Measurements from ENCODE around the gene PDCD6IP. TPM values are rescaled to one million over a fixed set of nuclear protein-coding genes. Genes with fewer than 3 reads are reported as not detected.
A peak's percentile ranks its signal among the peaks of the same experiment; 100 is the strongest.
"Not testable (repeated sequence)": the region's sequence is repeated elsewhere in the genome, so short reads cannot be mapped to it uniquely, and the experiment has no call there.

The PDCD6IP gene, protein sequence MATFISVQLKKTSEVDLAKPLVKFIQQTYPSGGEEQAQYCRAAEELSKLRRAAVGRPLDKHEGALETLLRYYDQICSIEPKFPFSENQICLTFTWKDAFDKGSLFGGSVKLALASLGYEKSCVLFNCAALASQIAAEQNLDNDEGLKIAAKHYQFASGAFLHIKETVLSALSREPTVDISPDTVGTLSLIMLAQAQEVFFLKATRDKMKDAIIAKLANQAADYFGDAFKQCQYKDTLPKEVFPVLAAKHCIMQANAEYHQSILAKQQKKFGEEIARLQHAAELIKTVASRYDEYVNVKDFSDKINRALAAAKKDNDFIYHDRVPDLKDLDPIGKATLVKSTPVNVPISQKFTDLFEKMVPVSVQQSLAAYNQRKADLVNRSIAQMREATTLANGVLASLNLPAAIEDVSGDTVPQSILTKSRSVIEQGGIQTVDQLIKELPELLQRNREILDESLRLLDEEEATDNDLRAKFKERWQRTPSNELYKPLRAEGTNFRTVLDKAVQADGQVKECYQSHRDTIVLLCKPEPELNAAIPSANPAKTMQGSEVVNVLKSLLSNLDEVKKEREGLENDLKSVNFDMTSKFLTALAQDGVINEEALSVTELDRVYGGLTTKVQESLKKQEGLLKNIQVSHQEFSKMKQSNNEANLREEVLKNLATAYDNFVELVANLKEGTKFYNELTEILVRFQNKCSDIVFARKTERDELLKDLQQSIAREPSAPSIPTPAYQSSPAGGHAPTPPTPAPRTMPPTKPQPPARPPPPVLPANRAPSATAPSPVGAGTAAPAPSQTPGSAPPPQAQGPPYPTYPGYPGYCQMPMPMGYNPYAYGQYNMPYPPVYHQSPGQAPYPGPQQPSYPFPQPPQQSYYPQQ
- total RNA-seq (100 to 1,000 TPM; 139 to 221 (median 202) TPM), polyA plus RNA-seq (10 to 100 TPM; 60.3 to 75.1 TPM), total RNA-seq (114 reads per million, percentile 86 among the genes with 10 or more reads in this experiment)

DNA sequence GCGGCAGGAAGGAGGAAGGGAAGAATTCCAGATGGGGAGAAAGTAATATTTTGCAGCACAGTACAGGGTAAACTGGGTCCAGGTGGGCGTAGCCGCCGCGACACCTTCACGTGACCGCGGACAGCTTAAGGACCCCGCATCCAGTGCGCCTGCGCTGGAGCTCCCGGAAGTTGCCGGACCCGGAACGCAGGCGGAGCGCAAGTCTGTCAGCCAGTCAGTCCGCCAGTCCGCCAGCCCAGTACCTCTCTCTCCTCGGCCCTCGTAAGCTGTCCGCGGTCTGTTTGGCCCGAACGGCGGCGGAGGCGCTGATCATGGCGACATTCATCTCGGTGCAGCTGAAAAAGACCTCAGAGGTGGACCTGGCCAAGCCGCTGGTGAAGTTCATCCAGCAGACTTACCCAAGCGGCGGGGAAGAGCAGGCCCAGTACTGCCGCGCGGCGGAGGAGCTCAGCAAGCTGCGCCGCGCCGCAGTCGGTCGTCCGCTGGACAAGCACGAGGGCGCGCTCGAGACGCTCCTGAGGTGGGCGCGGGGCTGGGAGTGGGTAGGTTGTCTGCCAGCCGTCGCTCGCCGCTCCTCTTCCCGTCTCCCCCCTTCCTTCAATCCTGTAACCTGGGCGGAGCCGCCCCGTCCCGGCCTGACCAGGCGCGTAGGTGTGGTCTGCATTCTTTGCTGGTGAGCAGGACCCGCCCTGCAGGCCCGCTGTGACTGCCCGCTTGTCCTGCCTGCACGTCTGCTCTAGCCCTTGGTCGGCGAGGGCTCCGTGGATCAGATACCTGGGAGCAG is at the start of gene PDCD6IP:
TSS of gene PDCD6IP (plus strand) at position 213 of the 784 bp plus-strand sequence. CDS start at position 312, 99 bp downstream.
- intact Hi-C loops (cut with micrococcal nuclease), result loop anchor here (1.0 to 5.0 kb wide), 7 partner anchors 8 to 1114 kb away; partner anchors contain the start of genes CLASP2 (in 2 of the 2), UBP1 (in 2 of the 2), CNOT10 (in 1 of the 2) and CRTAP (in 1 of the 2)
- Mint-ChIP-seq H3K36me3 (peaks cover 3 to 14% (median 12%) of the 10 kb centered on the region in 5 donors), H3K27ac (peak within 1 kb of the TSS; percentile 92 to 100 (median 97)), H3K4me3 (peak within 1 kb of the TSS; percentile 87 to 100 (median 99)), H3K9me3 (peaks cover 0 to 1% (median 0%) of the 10 kb centered on the region in 11 donors), H3K4me1 (peaks cover 40 to 77% (median 67%) of the 10 kb centered on the region in 7 donors), H3K27me3 (peaks cover 0 to 7% (median 0%) of the 10 kb centered on the region in 5 donors)
- peak within 1 kb of the TSS; percentile 97 for H3K4me3 ChIP-seq (ENCODE audit: low read length)
- peak within 1 kb of the TSS; percentile 86 for H3K27ac ChIP-seq (ENCODE audit: low read depth, low read length)
- peaks cover 0 to 10% (median 0%) of the 10 kb centered on the region in 3 experiments for H3K36me3 ChIP-seq (ENCODE audit: control insufficient read depth in 2 of 3, insufficient read depth in 3 of 3, low read length in 3 of 3)
- DNase-seq (peak; percentile 80 to 90 (median 86)), ATAC-seq (peak; percentile 88)
- no peaks in the 10 kb centered on the region for H3K9me3 ChIP-seq (ENCODE audit: control insufficient read depth in 2 of 3, low read length in 3 of 3)
- no peaks in the 10 kb centered on the region for H3K27me3 ChIP-seq (ENCODE audit: control insufficient read depth in 2 of 2, insufficient read depth in 2 of 2, low read length in 2 of 2)
- ChIA-PET POLR2A (interaction anchor here (0.6 to 3.2 kb wide), 12 partner anchors 9 to 1092 kb away, joined by 3 to 21 read pairs (median 4); partner anchors contain the start of genes CRTAP and UBP1), CTCF (interaction anchor here (0.5 to 3.5 kb wide), 7 partner anchors 9 to 1042 kb away, joined by 3 to 18 read pairs (median 4); no protein-coding TSS in a partner anchor)
- peaks cover 21 to 24% of the 10 kb centered on the region in 2 donors for H3K4me1 ChIP-seq (ENCODE audit: control insufficient read depth in 2 of 2, insufficient read depth in 2 of 2, low read length in 2 of 2)

DNA sequence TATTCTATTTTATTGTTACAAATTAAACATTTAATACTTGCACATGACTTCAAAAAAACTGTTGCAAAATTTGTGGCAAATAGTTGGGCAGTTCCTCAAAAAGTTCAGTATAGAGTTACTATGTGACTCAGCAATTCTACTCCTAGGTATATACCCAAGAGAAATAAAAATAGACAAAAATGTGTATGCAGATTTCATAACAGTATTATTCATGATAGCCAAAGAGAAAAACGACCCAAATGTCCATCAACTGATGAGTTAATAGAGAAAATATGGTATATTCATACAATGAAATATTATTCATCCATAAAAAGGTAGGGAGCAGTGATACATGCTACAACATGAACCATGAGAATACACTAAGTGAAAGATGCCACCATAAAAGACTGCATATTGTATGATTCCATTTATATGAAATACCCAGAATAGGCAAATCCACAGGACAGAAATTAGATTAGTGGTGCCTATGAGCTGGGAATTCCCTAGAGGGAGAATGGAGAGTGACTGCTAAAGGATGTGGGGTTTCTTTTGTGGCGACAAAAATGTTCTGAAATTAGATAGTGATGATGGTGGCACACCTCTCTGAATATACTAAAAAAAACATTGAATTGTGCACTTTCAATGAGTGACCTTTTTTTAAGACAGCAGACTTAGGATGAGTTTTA is 48.8 kb upstream of the PDCD6IP start:
- H3K36me3 ChIP-seq (ENCODE audit: control insufficient read depth in 2 of 3, insufficient read depth in 3 of 3, low read length in 3 of 3), result no peaks in the 10 kb centered on the region
- peaks cover 0 to 9% (median 2%) of the 10 kb centered on the region in 5 donors for H3K27me3 Mint-ChIP-seq
- no peak overlapping the region for H3K27ac ChIP-seq (ENCODE audit: low read depth, low read length)
- H3K9me3 ChIP-seq (ENCODE audit: control insufficient read depth in 2 of 3, low read length in 3 of 3), result no peaks in the 10 kb centered on the region
- peaks cover 0 to 6% (median 0%) of the 10 kb centered on the region in 5 donors for H3K36me3 Mint-ChIP-seq
- peaks cover 0 to 3% (median 0%) of the 10 kb centered on the region in 7 donors for H3K4me1 Mint-ChIP-seq
- H3K4me3 ChIP-seq (ENCODE audit: low read length), result no peak overlapping the region
- H3K4me1 ChIP-seq (ENCODE audit: control insufficient read depth in 2 of 2, insufficient read depth in 2 of 2, low read length in 2 of 2), result no peaks in the 10 kb centered on the region
- ATAC-seq (peak; percentile 34), DNase-seq (no peak)
- CTCF ChIA-PET, result no interaction called here
- intact Hi-C loops (cut with micrococcal nuclease), result no loop called here
- H3K4me3 Mint-ChIP-seq, result no peak overlapping the region
- POLR2A ChIA-PET, result no interaction called here
- H3K27me3 ChIP-seq (ENCODE audit: control insufficient read depth in 2 of 2, insufficient read depth in 2 of 2, low read length in 2 of 2), result no peaks in the 10 kb centered on the region
- H3K27ac Mint-ChIP-seq, result no peak overlapping the region
- peaks cover 0 to 12% (median 6%) of the 10 kb centered on the region in 11 donors for H3K9me3 Mint-ChIP-seq

DNA sequence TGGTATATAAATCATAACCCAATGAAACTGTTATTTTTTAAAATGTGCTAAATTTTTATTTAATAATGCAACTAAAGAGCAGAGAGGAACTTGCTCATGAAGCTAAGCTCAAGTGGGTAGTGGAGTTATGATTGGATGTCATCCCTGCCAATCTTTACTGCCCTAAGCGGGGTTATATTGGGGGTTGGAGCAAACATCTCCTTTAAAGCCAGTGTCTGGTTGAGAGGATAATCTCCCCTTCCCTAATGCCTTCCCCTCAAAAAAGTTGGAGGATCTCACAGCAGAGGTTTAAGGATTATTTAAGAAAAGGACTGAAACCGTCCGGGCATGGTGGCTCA is 48.2 kb upstream of the PDCD6IP start:
- peaks cover 0 to 10% (median 3%) of the 10 kb centered on the region in 5 donors for H3K36me3 Mint-ChIP-seq
- H3K27me3 Mint-ChIP-seq, result peaks cover 0 to 9% (median 5%) of the 10 kb centered on the region in 5 donors
- POLR2A ChIA-PET, result no interaction called here
- Histone ChIP-seq H3K27me3 (ENCODE audit: control insufficient read depth in 2 of 2, insufficient read depth in 2 of 2, low read length in 2 of 2) (no peaks in the 10 kb centered on the region), H3K9me3 (ENCODE audit: control insufficient read depth in 2 of 3, low read length in 3 of 3) (no peaks in the 10 kb centered on the region), H3K4me3 (ENCODE audit: low read length) (no peak overlapping the region), H3K27ac (ENCODE audit: low read depth, low read length) (no peak overlapping the region), H3K4me1 (ENCODE audit: control insufficient read depth in 2 of 2, insufficient read depth in 2 of 2, low read length in 2 of 2) (no peaks in the 10 kb centered on the region), H3K36me3 (ENCODE audit: control insufficient read depth in 2 of 3, insufficient read depth in 3 of 3, low read length in 3 of 3) (no peaks in the 10 kb centered on the region)
- H3K9me3 Mint-ChIP-seq, result peaks cover 5 to 17% (median 8%) of the 10 kb centered on the region in 11 donors
- CTCF ChIA-PET, result no interaction called here
- H3K4me1 Mint-ChIP-seq, result peaks cover 0 to 3% (median 0%) of the 10 kb centered on the region in 7 donors
- H3K4me3 Mint-ChIP-seq, result no peak overlapping the region
- intact Hi-C loops (cut with micrococcal nuclease), result no loop called here
- no peak overlapping the region for H3K27ac Mint-ChIP-seq
- DNase-seq, result no peak
- no peak for ATAC-seq

DNA sequence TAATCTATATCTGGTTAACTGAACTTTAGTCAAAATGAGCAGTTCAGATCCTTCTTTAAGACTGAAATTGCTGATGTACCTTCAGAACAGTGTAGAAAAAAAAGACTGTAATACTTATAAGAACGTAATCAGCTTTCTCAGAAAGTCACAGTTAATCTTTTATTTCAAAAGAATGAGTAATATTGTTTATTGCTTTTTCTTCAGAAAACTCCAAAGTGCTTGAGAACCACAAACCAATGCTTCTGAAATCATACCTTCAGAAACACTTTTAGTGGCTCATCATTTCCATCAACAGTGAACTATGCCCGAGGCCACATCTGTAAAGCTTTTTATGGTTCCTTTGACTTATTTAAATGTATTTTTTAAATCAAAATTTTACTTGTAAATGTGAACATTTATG is 47.1 kb upstream of the PDCD6IP start:
- Histone ChIP-seq H3K9me3 (ENCODE audit: control insufficient read depth in 2 of 3, low read length in 3 of 3) (no peaks in the 10 kb centered on the region), H3K4me1 (ENCODE audit: control insufficient read depth in 2 of 2, insufficient read depth in 2 of 2, low read length in 2 of 2) (no peaks in the 10 kb centered on the region), H3K27ac (ENCODE audit: low read depth, low read length) (no peak overlapping the region), H3K27me3 (ENCODE audit: control insufficient read depth in 2 of 2, insufficient read depth in 2 of 2, low read length in 2 of 2) (no peaks in the 10 kb centered on the region), H3K36me3 (ENCODE audit: control insufficient read depth in 2 of 3, insufficient read depth in 3 of 3, low read length in 3 of 3) (no peaks in the 10 kb centered on the region), H3K4me3 (ENCODE audit: low read length) (no peak overlapping the region)
- Mint-ChIP-seq H3K4me1 (peaks cover 0 to 3% (median 0%) of the 10 kb centered on the region in 7 donors), H3K36me3 (peaks cover 0 to 11% (median 3%) of the 10 kb centered on the region in 5 donors), H3K27me3 (peaks cover 0 to 9% (median 5%) of the 10 kb centered on the region in 5 donors), H3K27ac (no peak overlapping the region), H3K9me3 (peaks cover 5 to 19% (median 8%) of the 10 kb centered on the region in 11 donors), H3K4me3 (no peak overlapping the region)
- ATAC-seq, result no peak
- intact Hi-C loops (cut with micrococcal nuclease), result no loop called here
- POLR2A ChIA-PET, result no interaction called here
- no peak for DNase-seq
- CTCF ChIA-PET, result no interaction called here

DNA sequence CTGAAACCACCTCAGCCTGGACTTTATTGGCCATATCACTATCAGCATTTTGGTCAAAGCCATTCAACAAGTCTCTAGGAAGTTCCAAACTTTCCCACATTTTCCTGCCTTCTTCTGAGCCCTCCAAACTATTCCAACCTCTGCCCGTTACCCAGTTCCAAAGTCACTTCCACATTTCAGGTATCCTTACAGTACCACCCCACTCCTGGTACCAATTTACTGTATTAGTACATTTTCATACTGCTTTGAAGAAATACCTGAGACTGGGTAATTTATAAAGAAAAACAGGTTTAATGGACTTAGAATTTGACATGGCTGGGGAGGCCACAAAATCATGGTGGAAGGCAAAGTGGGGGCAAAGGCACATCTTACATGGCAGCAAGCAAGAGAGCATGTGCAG is 44.0 kb upstream of the PDCD6IP start:
- CTCF ChIA-PET; H3K4me3 Mint-ChIP-seq; POLR2A ChIA-PET; H3K27ac Mint-ChIP-seq; H3K27me3 ChIP-seq (ENCODE audit: control insufficient read depth in 2 of 2, insufficient read depth in 2 of 2, low read length in 2 of 2); H3K36me3 ChIP-seq (ENCODE audit: control insufficient read depth in 2 of 3, insufficient read depth in 3 of 3, low read length in 3 of 3); DNase-seq; H3K27ac ChIP-seq (ENCODE audit: low read depth, low read length); ATAC-seq; H3K4me1 ChIP-seq (ENCODE audit: control insufficient read depth in 2 of 2, insufficient read depth in 2 of 2, low read length in 2 of 2); H3K27me3 Mint-ChIP-seq; H3K4me1 Mint-ChIP-seq; H3K9me3 ChIP-seq (ENCODE audit: control insufficient read depth in 2 of 3, low read length in 3 of 3); H3K4me3 ChIP-seq (ENCODE audit: low read length); intact Hi-C loops (cut with micrococcal nuclease): not testable (repeated sequence)
- Mint-ChIP-seq H3K9me3 (peaks cover 5 to 19% (median 9%) of the 10 kb centered on the region in 11 donors), H3K36me3 (peaks cover 0 to 11% (median 3%) of the 10 kb centered on the region in 5 donors)

Measured in naive thymus-derived CD4-positive, alpha-beta T cell (primary cell).